K562 (cell line): ENCODE data around the gene RIMKLA. TPM values are rescaled to one million over a fixed set of nuclear protein-coding genes. Genes with fewer than 3 reads are reported as not detected.

ENCODE experiments used
- ATAC-seq: fragments of 200-7000 bp; cut with Tn5 transposase; 3 replicates; pipeline ENCODE4 v1.9.1; 2020; ENCODE audit warnings: moderate library complexity
- BruUV-seq: library from RNA; stranded (reverse); fragments of 400-500 nt; replicated peaks from 2 replicates; lab custom pipeline; 2021; lab: Mats Ljungman, UMichigan
- CTCF ChIA-PET: fragments of 300-600 bp; formaldehyde crosslinking; extraction: SDS; loops from one replicate; lab custom pipeline; 2021; ENCODE audit warnings: low intra/inter-chr PET ratio; lab: Yijun Ruan, JAX
- POLR2A ChIA-PET: fragments of 300-600, 350-650 bp; sonication (Branson Sonifier 250); formaldehyde crosslinking; extraction: SDS; loops from one replicate; lab custom pipeline; 2021; ENCODE audit warnings: antibody characterized with exemption, inconsistent platforms; lab: Yijun Ruan, JAX
- DNase-seq, 4 experiments: peaks; one replicate each; pipeline versions ENCODE4 v3.0.0 to v3.0.0-alpha.2; 2011 to 2018; ENCODE audit warnings: low spot score in 3 of 4, mixed read lengths in 3 of 4; ENCODE audit errors: extremely low read depth in 1 of 4
- FAIRE-seq: peaks from 2 replicates; lab custom pipeline; 2011; peaks lifted over from hg19 to GRCh38; lab: Jason Lieb, UNC
- H2AFZ ChIP-seq: 2 replicates; pipeline ENCODE4 v1.6.0; 2011; ENCODE audit warnings: low read depth, low read length, control low read depth, inconsistent platforms
- H3K27ac ChIP-seq: fragments of 200-600 bp; 3 replicates; pipeline ENCODE4 v1.8.0; 2011; ENCODE audit warnings: low read depth, mild to moderate bottlenecking, control low read depth, inconsistent platforms, low read length, moderate library complexity, mixed read lengths; ENCODE audit errors: extremely low read depth
- H3K27me3 ChIP-seq, 2 experiments: fragments of 300-600 bp in 1 of 2; 2 replicates in 1 of 2; 3 replicates in 1 of 2; pipeline versions ENCODE4 v1.6.0 to v1.8.0; 2011; ENCODE audit warnings: inconsistent platforms in 2 of 2, low read length in 2 of 2, mild to moderate bottlenecking in 1 of 2, mixed read lengths in 1 of 2, moderate library complexity in 1 of 2; ENCODE audit not compliant: control insufficient read depth in 2 of 2, insufficient read depth in 2 of 2
- H3K36me3 ChIP-seq: fragments of 300-600 bp; 3 replicates; pipeline ENCODE4 v1.8.0; 2011; ENCODE audit warnings: mild to moderate bottlenecking, low read length, inconsistent platforms; ENCODE audit not compliant: control insufficient read depth, insufficient read depth
- H3K4me1 ChIP-seq, 2 experiments: fragments of 200-600 bp in 1 of 2; replicated peaks in 1 of 2; 2 replicates in 1 of 2; 3 replicates in 1 of 2; pipeline versions ENCODE4 v1.5.1 to v1.8.0; 2011; ENCODE audit warnings: inconsistent platforms in 2 of 2, low read length in 2 of 2, mild to moderate bottlenecking in 1 of 2, mixed read lengths in 1 of 2, moderate library complexity in 1 of 2; ENCODE audit not compliant: control insufficient read depth in 2 of 2, insufficient read depth in 2 of 2
- H3K4me2 ChIP-seq: 2 replicates; pipeline ENCODE4 v1.6.1; 2011; ENCODE audit warnings: low read length, control low read depth, inconsistent platforms, mixed read lengths; ENCODE audit not compliant: insufficient read depth
- H3K4me3 ChIP-seq: fragments of 200-600 bp; sonication (generic), shearing (Covaris generic); 2 replicates; pipeline ENCODE4 v1.5.1; 2016; ENCODE audit warnings: control low read depth, inconsistent platforms
- H3K79me2 ChIP-seq: fragments of 200-600 bp; 3 replicates; pipeline ENCODE4 v1.8.0; 2011; ENCODE audit warnings: low read length, inconsistent platforms; ENCODE audit not compliant: control insufficient read depth, insufficient read depth
- H3K9ac ChIP-seq, 2 experiments: 2 replicates each; pipeline versions ENCODE4 v1.6.0 to v1.6.1; 2011; ENCODE audit warnings: low read depth in 2 of 2, low read length in 2 of 2, control low read depth in 1 of 2, inconsistent platforms in 1 of 2, mild to moderate bottlenecking in 1 of 2, mixed read lengths in 1 of 2; ENCODE audit not compliant: insufficient read depth in 1 of 2
- H3K9me1 ChIP-seq: one replicate; pipeline ENCODE4 v1.6.0; 2011; ENCODE audit warnings: inconsistent platforms, mild to moderate bottlenecking, low read length, moderate library complexity; ENCODE audit not compliant: control insufficient read depth, insufficient read depth
- H3K9me3 ChIP-seq: replicated peaks from 2 replicates; pipeline ENCODE4 v1.5.1; 2011; ENCODE audit warnings: low read depth, low read length, inconsistent platforms; ENCODE audit not compliant: control insufficient read depth, insufficient read depth
- H4K20me1 ChIP-seq: replicated peaks from 2 replicates; pipeline ENCODE4 v1.6.1; 2011; ENCODE audit warnings: low read length, inconsistent platforms, mixed read lengths; ENCODE audit not compliant: control insufficient read depth, insufficient read depth
- ATF4 ChIP-seq: fragments of 450-650 bp; formaldehyde crosslinking; IDR thresholded peaks from 2 replicates; pipeline ENCODE4 v1.4.0; 2022; ENCODE audit warnings: mild to moderate bottlenecking, moderate library complexity
- BRD4 ChIP-seq: fragments of 200-600 bp; sonication (generic); IDR thresholded peaks from 2 replicates; pipeline ENCODE4 v1.6.1; 2017; ENCODE audit warnings: inconsistent platforms
- NCOA4 ChIP-seq: fragments of 450-650 bp; IDR thresholded peaks from 2 replicates; pipeline ENCODE4 v1.6.1; 2018; ENCODE audit warnings: mild to moderate bottlenecking; ENCODE audit not compliant: partially characterized antibody
- POLR3A ChIP-seq: IDR thresholded peaks from 2 replicates; pipeline ENCODE4 v1.6.1; 2011; ENCODE audit warnings: borderline replicate concordance, mild to moderate bottlenecking, moderate library complexity; ENCODE audit not compliant: insufficient read length, insufficient read depth; ENCODE audit errors: extremely low read depth
- PPARD ChIP-seq: fragments of 250-450 bp; sonication (Bioruptor Pico); IDR thresholded peaks from 2 replicates; pipeline ENCODE4 v1.8.0; 2022; ENCODE audit warnings: inconsistent platforms, mild to moderate bottlenecking, moderate library complexity
- RBM22 ChIP-seq: fragments of 200-400 bp; formaldehyde crosslinking; IDR thresholded peaks from 2 replicates; pipeline ENCODE4 v1.6.1; 2018; ENCODE audit warnings: low read length, low read depth; ENCODE audit not compliant: poor library complexity, severe bottlenecking
- RFX1 ChIP-seq: fragments of 450-650 bp; IDR thresholded peaks from 2 replicates; pipeline ENCODE4 v1.6.1; 2016; ENCODE audit warnings: mild to moderate bottlenecking, moderate library complexity
- STAT5B ChIP-seq: fragments of 250-450 bp; sonication (Bioruptor Pico); IDR thresholded peaks from 2 replicates; pipeline ENCODE4 v1.8.0; 2021; ENCODE audit warnings: mild to moderate bottlenecking, inconsistent platforms
- ZBED1 ChIP-seq: IDR thresholded peaks from 2 replicates; pipeline ENCODE4 v1.6.1; 2014
- ZBTB17 ChIP-seq: fragments of 450-650 bp; formaldehyde crosslinking; IDR thresholded peaks from 2 replicates; pipeline ENCODE4 v1.4.0; 2020; ENCODE audit warnings: mild to moderate bottlenecking
- ZBTB7A ChIP-seq: IDR thresholded peaks from 2 replicates; pipeline ENCODE4 v1.6.1; 2011; ENCODE audit warnings: low read depth, mild to moderate bottlenecking, low read length, moderate library complexity, borderline replicate concordance; ENCODE audit not compliant: control insufficient read depth
- ZBTB9 ChIP-seq: fragments of 450-650 bp; formaldehyde crosslinking; IDR thresholded peaks from 2 replicates; pipeline ENCODE4 v1.4.0; 2020; ENCODE audit warnings: mild to moderate bottlenecking, moderate library complexity
- ZNF584 ChIP-seq: fragments of 200-800 bp; sonication (Bioruptor generic); IDR thresholded peaks from 2 replicates; pipeline ENCODE4 v1.6.1; 2016; ENCODE audit warnings: low read depth, mild to moderate bottlenecking, missing genetic modification characterization, missing compliant biosample characterization
- WGBS: fragments of 100-300 bp; shearing (Covaris generic); methylation state at CpG from one replicate; pipeline ENCODE4 v1.1.6; 2016; ENCODE audit warnings: low coverage, mixed read lengths; ENCODE audit not compliant: insufficient coverage; ENCODE audit errors: missing lambda C conversion rate; 5-methylcytosine and 5-hydroxymethylcytosine counted together
- in situ Hi-C: fragments of 300-500 bp; cut with MboI; formaldehyde crosslinking; loops from 4 replicates; pipeline ENCODE4 v1.15.0; 2018; ENCODE audit warnings: inconsistent platforms, mixed read lengths
- intact Hi-C: fragments of 100-400 bp; cut with micrococcal nuclease; formaldehyde crosslinking; loops from 2 replicates; pipeline ENCODE4 v1.14.2; 2022
- polyA plus RNA-seq, 8 experiments: library from polyadenylated mRNA; depleted of rRNA in 4 of 8; stranded (reverse) in 5 of 8; unstranded in 3 of 8; fragments of >200 nt; fragmentation: Nextera tagmentation in 2 of 8; fragmentation: Illumina TruSeq in 1 of 8; extraction: Ambion mirVana in 2 of 8; extraction: Trizol in 1 of 8; gene quantifications; 2 replicates each; pipeline versions ENCODE4 v1.2.1 to v1.2.3, GENCODE V29; 2011 to 2014; ENCODE audit warnings: inconsistent platforms in 1 of 8, missing spikeins in 1 of 8
- total RNA-seq, 7 experiments: library from RNA; depleted of rRNA in 6 of 7; stranded (reverse); fragments of >200 nt in 6 of 7; fragmentation: Illumina TruSeq in 2 of 7; extraction: Trizol in 2 of 7; gene quantifications; 2 replicates each; pipeline versions ENCODE4 v1.2.1 to v1.2.3, GENCODE V29; 2011 to 2021; ENCODE audit warnings: low replicate concordance in 1 of 7

Gene RIMKLA
- total and polyA plus RNA-seq, 9 of the 15 experiments (the other 6 are each of a cell fraction or from before 2014, with no cell fraction given): 0.02 TPM; not detected in 8

- DNase-seq (no peak), ATAC-seq (no peak), FAIRE-seq (no peak)
- Histone ChIP-seq H3K4me2 (no peak overlapping the region), H3K79me2 (no peaks in the 10 kb centered on the region), H3K9me1 (no peaks in the 10 kb centered on the region), H3K36me3 (no peaks in the 10 kb centered on the region), H3K27me3 (peaks cover 36 to 37% of the 10 kb centered on the region in 2 experiments), H2AFZ (no peak overlapping the region), H3K9ac (no peak overlapping the region), H4K20me1 (no peaks in the 10 kb centered on the region), H3K4me1 (no peaks in the 10 kb centered on the region; a peak in 1 of 5 replicates), H3K9me3 (no peaks in the 10 kb centered on the region), H3K4me3 (no peak overlapping the region), H3K27ac (no peak overlapping the region)
- in situ Hi-C loops (no loop called here), intact Hi-C loops (no loop called here)
- TF ChIP-seq ZBTB17 (CRISPR knock-in tag): no peak
- no peak for TF ChIP-seq STAT5B (CRISPR knock-in tag)
- TF ChIP-seq ZBTB7A: no peak
- TF ChIP-seq NCOA4: no peak
- TF ChIP-seq RFX1: no peak
- no peak for TF ChIP-seq RBM22
- TF ChIP-seq ZBTB9 (CRISPR knock-in tag): no peak
- TF ChIP-seq ZNF584 (CRISPR knock-in tag): no peak
- no peak for TF ChIP-seq BRD4
- no peak for TF ChIP-seq PPARD (CRISPR knock-in tag)
- no peak for TF ChIP-seq POLR3A
- no peak for TF ChIP-seq ZBED1
- no peak for TF ChIP-seq ATF4 (CRISPR knock-in tag)
- POLR2A ChIA-PET: interaction anchor here (1.1 kb wide), 1 partner anchor 16 kb away, joined by 3 read pairs; no protein-coding TSS in a partner anchor
- 4% methylated on average over 4 of the region's 4 CpGs for WGBS
- BruUV-seq: no TSS peak
- CTCF ChIA-PET: no interaction called here
These were observed 43.6 kb downstream of the RIMKLA start for GRCh38 chr1:42424201-42424600.
